Raji (cell line): ENCODE measurements around the gene SALL1.

Source experiments
- POLR2A ChIP-seq: IDR thresholded peaks from 2 replicates; pipeline ENCODE4 v1.6.1; 2011; ENCODE audit warnings: low read depth, low read length, control low read depth; ENCODE audit not compliant: insufficient read depth

The SALL1 gene

DNA sequence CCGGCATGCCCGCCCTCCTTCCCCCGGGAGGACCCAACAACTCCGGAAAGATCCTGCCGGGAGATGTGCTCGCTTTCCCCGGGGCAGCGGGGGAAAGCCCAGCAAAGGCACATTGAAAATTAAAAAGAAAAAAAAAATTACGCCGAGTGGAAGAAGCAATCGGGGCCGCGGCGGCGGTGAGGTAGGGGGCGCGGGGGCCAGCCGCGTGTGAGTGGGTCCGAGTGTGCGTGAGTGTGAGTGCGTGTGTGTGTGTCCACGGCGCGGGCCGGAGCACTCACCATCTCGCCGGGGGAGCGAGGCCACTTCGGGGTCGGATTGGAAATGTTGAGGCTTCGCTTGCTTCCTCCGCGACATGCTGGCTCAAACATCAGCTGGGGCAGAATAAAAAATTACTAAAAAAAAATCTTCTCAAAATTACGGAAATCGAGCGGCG, at the start of gene SALL1:
TSS of gene SALL1 (minus strand) at position 383 of the 433 bp plus-strand sequence. CDS start at position 354, 29 bp downstream.
- no peak for TF ChIP-seq POLR2A

DNA sequence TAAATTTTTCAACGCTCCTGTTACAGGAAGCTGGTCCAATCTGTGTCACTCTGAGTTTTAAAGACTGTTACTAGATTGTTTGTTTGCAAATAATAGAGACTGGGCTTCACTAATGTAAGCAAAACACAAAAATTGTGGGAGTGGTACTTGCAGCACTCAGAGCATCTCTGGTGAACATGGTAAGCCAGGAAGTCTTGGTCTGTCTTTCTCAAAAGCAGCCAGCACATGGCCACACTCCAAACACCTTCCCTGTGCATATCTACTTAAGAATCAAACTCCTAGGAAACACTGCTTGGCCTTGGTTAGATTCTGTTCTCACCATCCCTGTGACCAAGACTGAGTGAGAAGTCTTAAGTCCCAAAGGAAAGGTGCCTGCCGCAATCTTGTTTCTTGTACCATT, 49.7 kb upstream of the SALL1 start:
- TF ChIP-seq POLR2A, result no peak

DNA sequence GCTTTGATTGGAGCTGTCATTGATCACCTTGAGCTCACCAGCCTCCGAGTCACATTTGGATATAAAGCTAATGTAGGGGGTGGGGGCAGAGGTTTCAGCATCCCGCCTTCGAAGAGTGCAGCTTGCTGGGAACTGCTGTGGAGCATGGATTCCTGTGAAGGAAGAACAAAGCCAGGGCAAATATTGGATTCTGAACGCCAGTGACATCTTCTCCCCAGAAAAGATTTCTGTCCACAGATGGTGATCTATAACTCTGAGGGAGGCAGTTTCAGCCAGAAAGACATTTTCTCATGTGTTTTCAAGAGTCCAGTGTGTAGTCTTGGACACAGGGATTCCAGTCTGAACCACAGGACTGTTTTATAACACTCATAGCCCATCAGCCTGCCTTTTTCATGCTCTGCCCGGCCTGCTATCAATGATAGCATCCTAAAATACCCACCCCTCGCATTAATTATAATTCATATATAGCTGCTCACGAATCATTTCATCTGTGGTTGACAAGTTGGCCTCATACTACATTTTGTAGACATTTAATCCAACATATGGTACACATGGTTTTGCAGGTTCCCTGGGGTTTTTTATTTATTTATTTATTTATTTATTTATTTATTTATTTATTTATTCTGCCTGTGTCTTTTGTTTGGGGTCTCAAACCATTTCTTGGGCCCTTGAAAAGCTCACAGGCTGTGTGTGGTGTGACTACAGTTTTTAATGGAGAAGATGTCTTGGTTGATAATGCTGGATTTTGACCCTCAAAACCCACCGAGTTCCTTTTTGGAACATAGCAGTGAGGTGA, 47.1 kb upstream of the SALL1 start:
- no peak for TF ChIP-seq POLR2A

DNA sequence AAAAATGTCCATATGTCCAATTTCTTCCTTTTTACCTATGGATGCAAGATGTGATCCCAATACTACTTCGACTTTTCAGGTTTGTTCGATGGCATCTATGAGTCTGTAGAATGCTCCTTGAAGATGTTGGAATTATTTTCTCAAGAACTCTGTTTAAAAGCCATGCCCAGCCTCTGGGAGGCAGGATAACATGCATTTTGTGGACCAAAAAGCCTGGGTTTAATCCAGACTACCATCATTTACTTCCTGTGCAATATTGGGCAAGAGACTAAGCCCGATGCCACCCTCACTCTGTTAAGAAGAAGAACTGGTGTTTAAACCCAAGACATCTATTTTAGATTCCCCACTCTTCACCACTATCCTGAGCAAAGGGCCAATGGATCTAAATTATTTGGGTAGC, 42.8 kb upstream of the SALL1 start:
- no peak for TF ChIP-seq POLR2A

DNA sequence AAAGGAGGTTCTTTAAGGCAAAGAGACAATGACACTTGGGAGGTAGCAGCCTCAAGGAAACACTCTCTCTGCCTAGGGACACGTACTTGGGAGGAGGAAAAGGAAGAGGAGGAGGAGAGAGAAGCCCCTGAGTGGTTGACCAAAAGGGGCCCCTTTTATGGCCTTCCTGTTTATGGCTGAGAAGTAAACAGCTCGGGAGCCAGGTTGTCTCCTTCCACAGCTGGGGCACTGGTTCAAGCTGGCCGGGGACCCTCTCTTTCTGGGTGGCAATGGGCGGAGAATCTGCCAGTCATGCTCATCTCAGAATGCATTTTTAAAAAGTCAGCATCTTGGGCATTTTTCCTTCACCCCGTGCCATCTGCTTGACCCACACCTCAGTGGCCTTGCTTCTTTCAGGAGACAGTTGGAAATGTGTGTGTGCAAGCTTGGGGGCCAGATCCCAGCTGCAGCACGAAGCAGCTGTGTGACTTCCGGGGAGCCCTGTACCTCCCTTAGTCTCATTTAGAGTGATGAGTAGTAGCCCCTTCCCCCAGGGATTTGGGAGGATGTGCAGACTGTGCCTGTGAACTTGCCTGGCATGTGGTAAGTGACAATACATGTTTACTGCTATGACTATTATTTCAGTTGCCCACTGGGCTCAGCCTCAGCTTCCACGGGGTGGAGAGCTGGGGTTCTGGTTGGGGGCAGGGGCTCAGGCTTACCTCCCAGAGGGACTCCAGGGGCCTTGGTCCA, 33.8 kb upstream of the SALL1 start:
- TF ChIP-seq POLR2A, result no peak

DNA sequence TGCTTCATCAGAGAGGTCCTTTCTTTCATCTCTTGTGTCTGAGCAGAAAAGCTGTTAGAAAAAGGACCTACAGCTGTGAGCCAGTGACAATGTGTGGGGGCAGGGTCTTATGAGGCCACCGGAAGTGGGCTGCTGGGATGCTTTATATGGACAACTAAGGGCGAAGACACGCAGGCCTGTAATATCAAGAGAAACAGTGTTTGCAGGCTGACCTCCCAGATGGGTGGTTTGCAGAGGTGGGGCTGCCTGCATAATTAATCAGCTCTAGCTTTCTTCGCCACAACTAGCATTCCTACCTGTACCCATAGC, 30.4 kb upstream of the SALL1 start:
- TF ChIP-seq POLR2A, result no peak

DNA sequence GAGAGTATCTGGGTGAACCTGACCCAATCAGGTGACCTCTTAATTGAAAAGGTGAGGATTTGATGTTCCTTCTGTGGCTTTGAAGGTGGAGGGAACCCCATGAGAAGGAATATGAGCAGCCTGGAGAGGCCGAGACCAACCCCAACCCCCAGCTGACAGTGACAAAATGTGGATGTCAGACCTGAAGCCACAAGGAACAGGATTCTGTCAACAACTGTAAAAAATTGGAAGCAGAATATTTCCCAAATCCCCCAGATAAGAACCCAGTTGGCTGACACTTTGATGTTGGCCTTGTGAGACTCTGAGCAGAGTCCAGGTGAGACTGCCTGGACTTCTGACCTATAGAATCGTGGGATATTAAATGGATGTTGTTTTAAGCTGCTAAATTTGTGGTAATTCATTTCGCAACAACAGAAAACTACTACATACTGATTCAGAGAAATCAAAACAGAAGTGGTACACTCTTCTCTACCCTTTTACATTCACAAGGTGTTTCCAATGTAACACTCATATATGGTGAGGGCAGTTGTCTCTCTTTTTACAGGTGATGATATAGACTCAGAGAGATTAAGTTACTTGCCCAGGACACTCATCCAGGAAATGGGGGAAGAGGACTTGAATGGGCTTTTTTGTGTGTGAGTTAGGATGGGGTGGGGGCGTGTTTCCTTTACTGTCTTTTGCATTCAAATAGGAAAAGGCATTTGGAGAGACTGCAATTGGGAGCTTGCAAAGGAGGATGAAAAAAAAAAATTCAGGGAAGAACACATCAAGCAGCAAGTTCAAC, 29.8 kb upstream of the SALL1 start:
- no peak for TF ChIP-seq POLR2A

DNA sequence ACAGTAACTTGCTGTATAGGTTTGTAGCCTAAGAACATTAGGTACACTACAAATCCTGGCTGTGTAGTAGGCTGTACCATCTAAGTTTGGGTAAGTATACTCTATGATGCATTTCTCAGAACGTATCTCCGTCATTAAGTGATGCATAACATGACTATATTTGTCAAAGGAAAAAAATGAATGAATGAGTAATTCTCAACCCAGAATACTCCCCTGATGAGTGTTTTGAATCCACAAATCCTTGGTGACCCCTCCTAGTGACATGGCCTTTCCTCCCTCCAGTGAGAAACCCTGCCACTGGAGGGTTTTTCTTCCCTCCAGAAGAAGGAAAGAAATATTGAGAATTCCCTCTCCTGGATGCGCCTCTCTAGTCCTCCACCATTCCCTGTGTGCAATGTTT, 24.0 kb upstream of the SALL1 start:
- TF ChIP-seq POLR2A, result no peak

DNA sequence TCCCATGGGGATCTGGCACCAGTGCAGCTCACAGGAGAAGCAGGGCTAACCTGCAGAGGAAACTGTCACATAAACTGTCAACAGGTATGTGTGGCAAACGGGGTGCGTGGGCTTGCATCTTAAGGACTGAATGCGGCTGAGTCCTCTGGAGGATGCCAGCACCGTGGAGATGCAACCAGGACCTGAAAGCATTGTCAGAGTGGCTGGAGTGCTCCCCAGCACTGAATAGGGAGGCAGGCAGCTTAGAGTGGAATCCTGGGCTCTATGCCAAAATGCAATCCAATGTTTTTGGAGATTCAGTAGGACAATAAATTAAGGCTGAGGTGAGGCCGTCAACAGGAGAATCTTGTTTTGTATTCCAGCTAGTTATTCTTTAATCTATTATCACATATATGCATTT, 21.3 kb upstream of the SALL1 start:
- TF ChIP-seq POLR2A, result no peak

DNA sequence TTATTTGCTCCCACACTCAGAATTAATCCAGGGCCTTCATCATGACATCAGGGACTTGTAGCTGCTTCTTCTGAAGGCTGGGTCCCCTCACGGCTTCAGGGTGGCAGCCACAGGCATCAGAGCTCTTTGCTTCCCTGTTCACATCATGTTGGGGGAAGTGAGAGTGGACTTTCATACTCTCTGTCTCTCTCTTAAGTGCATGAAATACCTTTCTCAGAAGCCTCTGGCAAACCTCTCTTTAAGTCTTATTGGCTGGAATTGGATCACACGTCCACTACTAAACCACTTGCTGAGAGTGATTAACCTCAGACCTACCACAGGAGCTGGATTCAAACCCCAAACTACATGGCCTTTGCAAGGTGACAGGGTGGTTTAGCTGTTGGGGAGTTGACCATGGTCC, 17.7 kb upstream of the SALL1 start:
- TF ChIP-seq POLR2A, result no peak

DNA sequence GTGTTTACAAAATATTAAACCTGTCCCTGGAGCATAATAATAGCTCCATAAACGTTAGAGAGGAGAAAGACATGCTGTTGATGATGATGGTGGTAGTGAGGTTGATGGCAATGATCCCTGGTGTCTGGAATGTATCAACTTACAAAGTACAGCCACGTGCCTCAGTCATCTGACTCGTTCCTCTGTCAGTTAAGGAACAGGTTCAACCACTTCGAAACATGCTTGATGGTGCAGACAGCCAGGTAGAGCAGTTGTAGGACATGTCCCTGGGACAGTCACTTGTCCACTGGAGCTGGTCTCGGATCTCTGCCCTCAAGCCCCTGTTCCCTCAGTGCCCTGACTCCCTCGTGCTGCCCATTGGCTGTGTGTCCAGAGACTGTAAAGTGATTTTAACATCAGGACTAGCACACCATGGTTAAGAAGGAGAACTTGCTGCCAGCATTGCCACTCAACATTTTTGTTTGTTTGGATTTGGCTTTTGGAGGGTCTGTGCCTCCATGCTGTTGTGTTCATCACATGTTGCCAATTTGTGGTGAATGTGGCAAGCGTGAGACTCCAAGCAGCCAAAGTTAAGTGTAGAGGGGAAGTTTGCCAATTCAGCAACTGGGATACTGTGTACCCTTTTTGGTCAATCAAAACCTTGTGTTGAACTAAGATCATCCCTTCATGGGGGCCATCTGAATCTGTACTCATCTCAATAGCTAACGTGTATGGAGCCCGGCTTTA, 16.3 kb upstream of the SALL1 start:
- no peak for TF ChIP-seq POLR2A

DNA sequence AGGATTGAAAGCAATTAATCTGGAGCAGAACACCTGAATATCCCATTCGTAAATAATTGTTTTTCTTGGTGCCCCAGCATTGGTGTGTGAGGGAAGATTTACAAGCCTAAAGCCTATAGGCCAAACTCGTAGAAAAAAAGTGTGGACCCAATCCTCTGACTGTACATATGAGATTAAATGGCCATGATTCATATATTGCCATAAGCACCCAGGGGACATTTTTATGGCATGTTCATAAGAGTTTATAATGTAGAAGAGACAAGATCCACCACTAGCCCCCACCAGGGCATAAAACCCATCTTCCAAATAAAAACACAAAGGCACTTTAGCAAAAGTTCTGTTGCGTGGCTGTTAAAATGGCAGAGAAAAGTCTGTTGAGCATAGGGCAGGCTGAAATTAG, 15.5 kb upstream of the SALL1 start:
- TF ChIP-seq POLR2A, result no peak

DNA sequence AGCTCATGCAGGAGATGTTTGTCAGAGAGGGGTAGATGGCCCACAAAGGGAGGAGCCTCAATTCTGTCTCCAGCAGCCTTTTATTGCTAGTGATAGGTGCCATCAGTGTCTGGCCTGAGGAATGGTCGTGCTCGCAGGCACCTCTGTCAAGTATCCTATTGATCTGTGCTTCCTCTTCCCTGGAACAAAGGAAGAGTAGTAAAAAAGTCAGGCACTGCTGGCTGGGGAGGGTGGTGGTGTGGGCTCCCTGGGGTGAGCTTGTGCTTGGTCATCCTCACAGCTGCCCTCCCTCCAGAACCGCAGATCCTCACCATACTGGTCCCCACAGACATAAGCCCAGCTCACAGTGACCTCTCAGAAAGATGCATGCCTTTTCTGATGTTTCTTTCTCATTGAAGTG, 15.0 kb upstream of the SALL1 start:
- no peak for TF ChIP-seq POLR2A

DNA sequence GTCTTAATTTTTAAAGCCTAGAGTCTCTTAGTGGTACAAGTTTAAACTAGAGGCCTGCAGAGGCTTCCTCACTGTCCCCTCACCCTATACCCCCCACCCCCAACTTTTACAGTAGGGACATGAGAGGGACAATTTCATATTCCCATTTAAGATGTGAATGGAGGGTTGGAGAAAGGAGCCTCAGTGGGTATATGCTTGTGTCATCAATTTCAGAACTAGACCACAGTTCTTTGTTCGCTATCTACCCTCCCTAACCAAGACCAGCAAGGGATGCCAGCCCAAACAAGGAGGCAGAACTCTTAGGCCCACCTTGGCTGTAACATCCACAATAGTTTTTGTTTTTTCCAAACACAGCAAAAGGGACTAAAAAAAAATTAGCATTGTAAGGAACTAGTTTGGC, 14.0 kb upstream of the SALL1 start:
- no peak for TF ChIP-seq POLR2A

DNA sequence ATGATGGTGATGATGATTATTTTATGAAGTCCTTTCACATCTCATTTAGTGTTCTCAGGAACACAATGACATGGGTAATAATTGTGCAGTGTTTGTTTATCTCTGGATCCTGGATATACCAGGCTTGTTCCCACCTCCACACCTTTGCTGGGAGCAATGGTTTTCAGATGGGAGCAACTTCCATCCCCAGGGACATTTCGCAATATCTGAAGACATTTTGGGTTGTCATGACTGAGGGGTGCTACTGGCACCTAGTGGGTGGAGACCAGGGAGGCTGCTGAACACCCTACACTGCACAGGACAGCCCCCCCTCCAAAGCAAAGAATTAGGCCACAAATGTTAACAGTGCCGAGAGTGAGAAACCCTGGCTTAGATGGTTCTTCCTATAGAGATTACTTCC, 13.5 kb upstream of the SALL1 start:
- TF ChIP-seq POLR2A, result no peak

DNA sequence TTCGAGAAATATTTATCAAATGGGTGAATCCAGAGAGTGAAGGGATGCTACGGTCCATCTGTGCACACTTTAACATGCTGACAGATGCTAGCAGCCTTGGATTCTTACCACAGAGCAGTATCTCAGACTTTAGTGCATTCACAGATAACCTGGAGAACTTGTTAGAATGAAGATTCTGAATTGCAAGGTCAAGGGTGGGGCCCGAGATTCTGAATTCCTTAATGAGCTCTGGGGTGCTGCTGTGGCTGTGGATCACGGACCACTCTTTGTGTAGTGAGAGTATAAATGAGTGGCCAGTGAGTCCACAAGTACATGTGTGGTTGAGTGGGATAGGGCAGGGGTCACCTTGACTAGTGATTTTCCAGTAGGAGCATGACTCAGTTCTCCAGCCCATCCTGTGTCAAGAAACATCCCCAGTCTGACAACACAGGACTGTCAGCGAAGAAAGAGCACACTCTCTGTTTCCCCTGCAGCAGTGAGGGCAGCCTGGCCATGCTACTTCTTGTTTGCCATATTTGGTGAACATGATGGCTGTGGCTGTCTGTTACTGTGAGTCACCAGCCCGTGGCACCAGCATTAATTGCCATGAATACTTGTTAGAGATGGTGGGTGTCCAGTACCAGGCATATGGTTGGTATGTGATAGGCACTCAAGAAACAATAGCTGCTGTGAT, 13.0 kb upstream of the SALL1 start:
- TF ChIP-seq POLR2A, result no peak
